ENCODE data around the gene ABCA13.

DNA sequence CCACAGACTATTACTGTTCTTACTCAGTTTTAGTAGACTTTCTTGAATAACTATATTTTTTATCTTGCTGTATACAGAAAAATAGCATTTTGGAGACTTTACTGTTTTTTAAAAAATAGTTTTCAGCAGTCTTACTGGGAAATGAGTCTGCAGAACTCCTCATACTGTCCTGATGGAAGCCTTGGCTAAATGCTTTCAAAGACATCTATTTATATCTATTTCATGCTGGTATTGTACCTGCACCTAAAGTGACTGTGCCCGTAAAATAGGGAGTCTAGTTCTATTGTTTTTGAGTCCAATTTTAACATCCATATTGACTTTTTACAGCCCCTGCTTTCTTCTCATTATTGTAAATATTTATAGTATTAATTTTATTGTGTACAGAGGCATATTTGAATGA is 464.5 kb downstream of the ABCA13 start:
- TF ChIP-seq EZH2 (IDR thresholded peaks at IDR 0.05) (no peak), FOXP2 (optimal IDR thresholded peaks at IDR 0.05; ENCODE audit: control extremely low read depth, extremely low read length, insufficient read depth) (no peak)
